Mammary epithelial cell (primary cell): ENCODE data around the gene ZNF724.
"Not testable (repeated sequence)": the region's sequence is repeated elsewhere in the genome, so short reads cannot be mapped to it uniquely, and the experiment has no call there.

Experiments
- CTCF ChIP-seq, 2 donors: IDR thresholded peaks in 1 of 2; conservative IDR thresholded peaks in 1 of 2; 2 replicates each; pipeline ENCODE4 v1.5.1; 2011 to 2012; ENCODE audit warnings: inconsistent platforms in 2 of 2, low read length in 2 of 2, mild to moderate bottlenecking in 2 of 2, control low read depth in 1 of 2, low read depth in 1 of 2; ENCODE audit not compliant: insufficient read depth in 1 of 2; ENCODE audit errors: extremely low read depth in 1 of 2
- EZH2 ChIP-seq: IDR thresholded peaks from 2 replicates; pipeline ENCODE4 v1.6.1; 2012; ENCODE audit warnings: low read length, inconsistent platforms, borderline replicate concordance

- not testable (repeated sequence) for TF ChIP-seq CTCF (conservative IDR thresholded peaks at IDR 0.05 in 1 of 2, IDR thresholded peaks at IDR 0.05 in 1 of 2; ENCODE audit: extremely low read depth in 1 of 2, insufficient read depth in 1 of 2, low read depth in 1 of 2, low read length in 2 of 2); EZH2
Observed at GRCh38 chr19:23285326-23285725, 35.1 kb upstream of the ZNF724 start.
